ENCODE measurements around the gene EPB41L1. TPM values are rescaled to one million over a fixed set of nuclear protein-coding genes. Genes with fewer than 3 reads are reported as not detected.

Gene EPB41L1
- total RNA-seq, 2 donors from 2014 or later, result 0.26 to 1.0 TPM

Other genes with a start within 250 kb of the EPB41L1 start
- 10 to 100 TPM; 20.9 to 32.7 TPM for gene SCAND1, start 200.2 kb upstream of the EPB41L1 start, total RNA-seq
- 1 to 10 TPM; 5.0 to 5.1 TPM for gene CNBD2, start 186.2 kb upstream of the EPB41L1 start, total RNA-seq
- gene AAR2, start 81.7 kb downstream of the EPB41L1 start, total RNA-seq, result 10 to 100 TPM; 15.3 to 20.6 TPM
- 10 to 100 TPM; 34.8 to 83.7 TPM for gene DLGAP4, start 151.6 kb downstream of the EPB41L1 start, total RNA-seq